Left ventricle myocardium inferior (tissue), 1 donor: ENCODE results near the gene PPM1H. TPM values are rescaled to one million over a fixed set of nuclear protein-coding genes. Genes with fewer than 3 reads are reported as not detected.
"Not testable (repeated sequence)": the region's sequence is repeated elsewhere in the genome, so short reads cannot be mapped to it uniquely, and the experiment has no call there.

Experiments
- DNase-seq: peaks from one replicate; pipeline ENCODE4 v3.0.0-alpha.2; 2020
- H3K27ac ChIP-seq: fragments of 200-600 bp; replicated peaks from 2 replicates; pipeline ENCODE4 v1.8.0; 2021
- H3K27me3 ChIP-seq: fragments of 200-600 bp; 2 replicates; pipeline ENCODE4 v1.8.0; 2021; ENCODE audit warnings: low read depth
- H3K36me3 ChIP-seq: fragments of 200-600 bp; 2 replicates; pipeline ENCODE4 v1.8.0; 2021
- H3K4me1 ChIP-seq: fragments of 200-600 bp; 2 replicates; pipeline ENCODE4 v1.8.0; 2021
- H3K4me3 ChIP-seq: fragments of 200-600 bp; 2 replicates; pipeline ENCODE4 v1.8.0; 2021; ENCODE audit warnings: mild to moderate bottlenecking, moderate library complexity
- H3K9me3 ChIP-seq: fragments of 200-600 bp; replicated peaks from 2 replicates; pipeline ENCODE4 v1.8.0; 2021
- intact Hi-C: fragments of 100-400 bp; cut with micrococcal nuclease; formaldehyde crosslinking; loops from one replicate; pipeline ENCODE4 v1.11.0; 2022
- total RNA-seq: library from RNA; stranded (reverse); fragmentation: NEBNext Ultra II Directional; extraction: Animal tissue kit (Norgen Biotek cat#: 25700); gene quantifications from one replicate; pipeline ENCODE4 v1.2.1, GENCODE V29; 2021
- TF ChIP-seq, protein P1 (sequence below): fragments of 200-600 bp; IDR thresholded peaks from 2 replicates; pipeline ENCODE4 v1.8.0; 2021; ENCODE audit warnings: antibody characterized with exemption, mild to moderate bottlenecking, borderline replicate concordance
- donor health status: DM: no; HTN: yes; CAD: no; lungs with severe emphysema.

PPM1H gene
- total RNA-seq, 1 donor from 2014 or later = 6.0 TPM

DNA sequence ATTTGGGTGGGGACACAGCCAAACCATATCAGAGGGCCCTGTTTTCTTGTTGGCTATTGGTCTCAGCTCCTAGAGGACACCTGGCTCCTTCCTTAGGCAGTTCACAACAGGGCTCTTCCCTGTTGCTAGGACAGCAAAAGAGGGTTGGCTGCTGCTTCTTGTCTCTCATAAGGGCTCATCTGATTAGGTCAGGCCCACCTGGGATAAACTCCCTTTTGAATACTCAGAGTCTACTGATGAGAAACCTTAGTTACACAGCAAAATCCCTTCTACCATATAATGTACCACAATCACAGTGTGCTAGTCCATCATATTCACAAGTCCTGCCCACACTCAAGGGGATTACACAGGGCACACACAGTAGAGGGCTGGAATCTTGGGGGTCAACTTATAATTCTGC is 49.7 kb downstream of the PPM1H start:
- intact Hi-C loops = no loop called here

DNA sequence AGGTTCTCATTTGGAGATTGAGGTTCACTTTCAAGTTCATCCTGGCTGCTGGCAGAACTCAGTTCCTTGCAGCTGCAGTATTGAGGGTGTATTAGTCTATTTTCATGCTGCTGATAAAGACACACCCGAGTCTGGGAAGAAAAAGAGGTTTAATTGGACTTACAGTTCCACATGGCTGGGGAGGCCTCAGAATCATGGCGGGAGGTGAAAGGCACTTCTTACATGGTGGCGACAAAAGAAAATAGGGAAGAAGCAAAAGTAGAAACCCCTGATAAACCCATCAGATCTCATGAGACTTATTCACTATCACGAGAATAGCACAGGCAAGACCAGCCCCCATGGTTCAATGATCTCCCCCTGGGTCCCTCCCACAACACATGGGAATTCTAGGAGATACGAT is 50.1 kb downstream of the PPM1H start:
- H3K27ac ChIP-seq, H3K4me3 ChIP-seq, H3K4me1 ChIP-seq, H3K27me3 ChIP-seq, H3K9me3 ChIP-seq, intact Hi-C loops, H3K36me3 ChIP-seq, DNase-seq: not testable (repeated sequence)

More for the DNA sequence above, 49.7 kb downstream of the PPM1H start:
- Histone ChIP-seq H3K27me3 (no peaks in the 10 kb centered on the region), H3K27ac (no peak overlapping the region), H3K9me3 (no peaks in the 10 kb centered on the region), H3K4me3 (no peak overlapping the region), H3K36me3 (no peaks in the 10 kb centered on the region), H3K4me1 (peaks cover 9% of the 10 kb centered on the region)
- TF ChIP-seq, protein P1, sequence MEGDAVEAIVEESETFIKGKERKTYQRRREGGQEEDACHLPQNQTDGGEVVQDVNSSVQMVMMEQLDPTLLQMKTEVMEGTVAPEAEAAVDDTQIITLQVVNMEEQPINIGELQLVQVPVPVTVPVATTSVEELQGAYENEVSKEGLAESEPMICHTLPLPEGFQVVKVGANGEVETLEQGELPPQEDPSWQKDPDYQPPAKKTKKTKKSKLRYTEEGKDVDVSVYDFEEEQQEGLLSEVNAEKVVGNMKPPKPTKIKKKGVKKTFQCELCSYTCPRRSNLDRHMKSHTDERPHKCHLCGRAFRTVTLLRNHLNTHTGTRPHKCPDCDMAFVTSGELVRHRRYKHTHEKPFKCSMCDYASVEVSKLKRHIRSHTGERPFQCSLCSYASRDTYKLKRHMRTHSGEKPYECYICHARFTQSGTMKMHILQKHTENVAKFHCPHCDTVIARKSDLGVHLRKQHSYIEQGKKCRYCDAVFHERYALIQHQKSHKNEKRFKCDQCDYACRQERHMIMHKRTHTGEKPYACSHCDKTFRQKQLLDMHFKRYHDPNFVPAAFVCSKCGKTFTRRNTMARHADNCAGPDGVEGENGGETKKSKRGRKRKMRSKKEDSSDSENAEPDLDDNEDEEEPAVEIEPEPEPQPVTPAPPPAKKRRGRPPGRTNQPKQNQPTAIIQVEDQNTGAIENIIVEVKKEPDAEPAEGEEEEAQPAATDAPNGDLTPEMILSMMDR = no peak
- no peak for DNase-seq

DNA sequence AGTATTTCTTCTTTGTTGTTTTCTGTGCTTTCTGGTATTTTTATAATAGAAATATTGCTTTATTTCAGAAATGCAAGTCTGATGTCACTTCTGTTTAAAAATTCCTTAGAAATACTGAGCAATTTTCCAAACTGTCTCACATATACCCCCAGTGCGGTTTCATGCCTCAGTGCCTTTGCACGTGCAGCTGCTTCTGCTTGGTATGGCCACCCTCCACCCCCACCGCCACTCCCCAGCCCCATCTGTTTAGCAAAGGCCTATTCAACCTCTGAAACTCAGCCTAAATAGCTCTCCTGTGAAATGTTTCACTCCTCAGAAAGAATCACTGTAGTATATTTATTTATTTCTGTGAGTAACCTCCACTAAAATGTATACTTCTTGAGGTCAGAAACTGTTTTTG is 52.3 kb downstream of the PPM1H start:
- Histone ChIP-seq H3K27me3 (no peaks in the 10 kb centered on the region), H3K9me3 (no peaks in the 10 kb centered on the region), H3K4me1 (peaks cover 3% of the 10 kb centered on the region), H3K27ac (no peak overlapping the region), H3K36me3 (no peaks in the 10 kb centered on the region), H3K4me3 (no peak overlapping the region)
- TF ChIP-seq, protein P1 = no peak
- no peak for DNase-seq
- intact Hi-C loops = no loop called here

DNA sequence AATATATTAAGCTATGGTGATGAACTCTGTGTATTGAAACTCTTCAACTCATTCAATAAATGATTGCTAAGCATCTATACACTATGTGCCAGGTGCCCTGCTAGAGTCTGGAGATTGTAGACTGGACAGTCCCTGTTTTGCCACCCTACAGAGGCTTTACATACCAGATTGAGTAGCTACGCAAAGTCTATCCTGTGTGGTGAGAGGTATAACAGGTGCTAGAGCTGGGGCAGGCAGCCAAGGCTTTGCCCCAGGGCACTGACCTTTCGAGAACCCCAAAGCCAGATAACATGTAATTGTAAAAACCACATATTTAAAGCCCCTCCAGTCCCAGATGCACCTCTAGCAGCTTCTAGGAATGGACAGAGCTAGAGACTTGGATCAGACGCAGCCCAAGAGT is 52.8 kb downstream of the PPM1H start:
- H3K36me3 ChIP-seq = no peaks in the 10 kb centered on the region
- no peaks in the 10 kb centered on the region for H3K27me3 ChIP-seq
- DNase-seq = no peak
- H3K27ac ChIP-seq = no peak overlapping the region
- H3K4me1 ChIP-seq = peaks cover 5% of the 10 kb centered on the region
- TF ChIP-seq, protein P1 = no peak
- H3K9me3 ChIP-seq = no peaks in the 10 kb centered on the region
- H3K4me3 ChIP-seq = no peak overlapping the region
- intact Hi-C loops = no loop called here

DNA sequence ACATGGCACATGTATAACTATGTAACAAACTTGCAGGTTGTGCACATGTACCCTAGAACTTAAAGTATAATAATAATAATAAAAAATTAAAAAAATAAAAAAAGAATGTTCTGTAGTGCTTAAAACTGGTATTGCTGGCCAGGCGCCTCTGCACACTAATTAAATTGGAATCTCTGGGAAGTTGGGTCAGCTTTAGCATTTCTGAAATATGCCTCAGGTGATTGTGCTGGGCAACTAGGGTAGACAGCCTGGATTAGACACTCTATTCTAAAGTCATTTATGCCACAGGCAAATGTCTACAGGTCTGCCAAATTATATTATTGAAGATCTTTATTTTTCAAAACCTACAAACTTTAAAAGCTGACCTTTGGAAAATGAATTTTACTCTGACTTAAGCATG is 55.3 kb downstream of the PPM1H start:
- Histone ChIP-seq H3K27me3 (no peaks in the 10 kb centered on the region), H3K4me3 (no peak overlapping the region), H3K4me1 (peaks cover 13% of the 10 kb centered on the region), H3K9me3 (no peaks in the 10 kb centered on the region), H3K36me3 (no peaks in the 10 kb centered on the region), H3K27ac (no peak overlapping the region)
- intact Hi-C loops = no loop called here
- TF ChIP-seq, protein P1 = no peak
- no peak for DNase-seq

DNA sequence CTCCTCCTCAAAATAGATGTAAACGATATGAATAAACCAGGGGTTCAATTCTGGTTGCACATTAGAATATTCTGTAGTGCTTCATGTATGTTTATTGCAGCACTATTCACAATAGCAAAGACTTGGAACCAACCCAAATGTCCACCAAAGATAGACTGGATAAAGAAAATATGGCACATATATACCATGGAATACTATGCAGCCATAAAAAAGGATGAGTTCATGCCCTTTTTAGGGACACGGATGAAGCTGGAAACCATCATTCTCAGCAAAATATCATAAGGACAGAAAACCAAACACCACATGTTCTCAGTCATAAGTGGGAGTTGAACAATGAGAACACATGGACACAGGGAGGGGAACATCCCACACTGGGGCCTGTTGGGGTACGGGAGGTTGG is 55.7 kb downstream of the PPM1H start:
- H3K4me3 ChIP-seq, H3K36me3 ChIP-seq, H3K27ac ChIP-seq, intact Hi-C loops, H3K9me3 ChIP-seq, DNase-seq, H3K27me3 ChIP-seq: not testable (repeated sequence)
- H3K4me1 ChIP-seq = peaks cover 18% of the 10 kb centered on the region

DNA sequence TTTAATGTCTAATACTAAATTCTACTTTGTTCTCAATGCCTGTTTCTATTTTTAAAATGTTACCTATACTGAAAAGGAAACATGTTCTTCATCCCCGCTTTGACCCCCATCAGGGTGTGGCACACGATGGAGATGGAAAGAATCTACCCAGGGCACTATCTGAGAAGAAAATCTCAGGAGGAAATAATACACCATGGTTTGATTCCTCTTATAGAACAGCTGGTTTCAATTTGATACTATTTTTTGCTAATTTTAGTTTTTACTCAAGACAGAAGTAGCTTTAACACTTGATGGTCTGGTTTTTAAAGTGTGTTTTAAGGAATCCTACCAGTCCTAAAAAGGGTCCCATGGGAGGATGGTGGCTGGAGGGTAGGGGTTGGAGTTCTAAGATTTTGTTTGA is 56.7 kb downstream of the PPM1H start:
- H3K4me3 ChIP-seq = no peak overlapping the region
- peaks cover 19% of the 10 kb centered on the region for H3K4me1 ChIP-seq
- no peaks in the 10 kb centered on the region for H3K36me3 ChIP-seq
- H3K27me3 ChIP-seq = no peaks in the 10 kb centered on the region
- intact Hi-C loops = no loop called here
- DNase-seq = no peak
- H3K27ac ChIP-seq = no peak overlapping the region
- TF ChIP-seq, protein P1 = no peak
- no peaks in the 10 kb centered on the region for H3K9me3 ChIP-seq
